ENCODE measurements around the gene IKZF1. TPM values are rescaled to one million over a fixed set of nuclear protein-coding genes. Genes with fewer than 3 reads are reported as not detected.

Gene IKZF1
- total RNA-seq, 1 experiment from 2014 or later: 2.3 TPM

DNA sequence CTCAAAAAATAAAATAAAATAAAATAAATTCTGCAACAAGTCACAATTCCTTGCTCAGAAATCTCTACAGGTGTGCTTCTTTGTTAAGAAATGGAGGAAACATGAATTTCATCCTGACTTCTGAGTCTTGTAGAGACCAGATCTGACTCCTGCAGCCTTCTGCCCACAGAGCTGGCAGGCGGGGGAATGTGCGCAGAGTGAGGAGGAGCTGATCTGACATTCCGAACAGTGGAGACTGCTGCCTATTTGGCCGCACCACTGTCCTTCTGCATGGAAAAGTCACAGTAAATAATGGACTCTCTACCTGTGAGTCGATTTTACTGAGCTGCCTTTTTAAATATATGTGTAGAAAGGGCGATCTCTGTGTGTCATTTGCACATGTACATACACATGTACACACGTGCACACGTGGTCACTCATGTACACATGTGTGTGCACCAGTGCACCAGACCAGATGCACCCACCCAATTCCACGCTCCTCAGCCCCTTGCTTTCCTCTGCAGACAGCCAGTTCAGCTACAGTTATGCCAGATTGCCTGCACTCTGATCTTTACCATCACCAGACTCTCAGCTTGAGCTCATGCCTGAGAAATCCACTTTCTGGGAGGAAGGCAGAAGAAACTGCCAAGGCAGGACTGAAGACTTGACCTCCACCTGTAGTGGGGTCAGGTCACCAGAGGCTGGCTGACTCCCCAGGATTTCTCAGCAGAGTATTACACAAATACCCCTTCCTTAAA is 54.9 kb downstream of the IKZF1 start:
- no peak overlapping the region for H3K27ac Mint-ChIP-seq
- no peak for ATAC-seq
- ChIA-PET POLR2A (no interaction called here), CTCF (no interaction called here)
- TF ChIP-seq, protein P1, sequence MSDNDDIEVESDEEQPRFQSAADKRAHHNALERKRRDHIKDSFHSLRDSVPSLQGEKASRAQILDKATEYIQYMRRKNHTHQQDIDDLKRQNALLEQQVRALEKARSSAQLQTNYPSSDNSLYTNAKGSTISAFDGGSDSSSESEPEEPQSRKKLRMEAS (CRISPR knock-in tag; IDR thresholded peaks at IDR 0.05): no peak
- TF ChIP-seq TEAD4 (CRISPR knock-in tag; IDR thresholded peaks at IDR 0.05) (no peak), CREM (CRISPR knock-in tag; IDR thresholded peaks at IDR 0.05) (no peak), ELF4 (CRISPR knock-in tag; IDR thresholded peaks at IDR 0.05; ENCODE audit: low read depth) (no peak)
- TF ChIP-seq, protein P2, sequence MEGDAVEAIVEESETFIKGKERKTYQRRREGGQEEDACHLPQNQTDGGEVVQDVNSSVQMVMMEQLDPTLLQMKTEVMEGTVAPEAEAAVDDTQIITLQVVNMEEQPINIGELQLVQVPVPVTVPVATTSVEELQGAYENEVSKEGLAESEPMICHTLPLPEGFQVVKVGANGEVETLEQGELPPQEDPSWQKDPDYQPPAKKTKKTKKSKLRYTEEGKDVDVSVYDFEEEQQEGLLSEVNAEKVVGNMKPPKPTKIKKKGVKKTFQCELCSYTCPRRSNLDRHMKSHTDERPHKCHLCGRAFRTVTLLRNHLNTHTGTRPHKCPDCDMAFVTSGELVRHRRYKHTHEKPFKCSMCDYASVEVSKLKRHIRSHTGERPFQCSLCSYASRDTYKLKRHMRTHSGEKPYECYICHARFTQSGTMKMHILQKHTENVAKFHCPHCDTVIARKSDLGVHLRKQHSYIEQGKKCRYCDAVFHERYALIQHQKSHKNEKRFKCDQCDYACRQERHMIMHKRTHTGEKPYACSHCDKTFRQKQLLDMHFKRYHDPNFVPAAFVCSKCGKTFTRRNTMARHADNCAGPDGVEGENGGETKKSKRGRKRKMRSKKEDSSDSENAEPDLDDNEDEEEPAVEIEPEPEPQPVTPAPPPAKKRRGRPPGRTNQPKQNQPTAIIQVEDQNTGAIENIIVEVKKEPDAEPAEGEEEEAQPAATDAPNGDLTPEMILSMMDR (IDR thresholded peaks at IDR 0.05): no peak
- TF ChIP-seq, protein P3, sequence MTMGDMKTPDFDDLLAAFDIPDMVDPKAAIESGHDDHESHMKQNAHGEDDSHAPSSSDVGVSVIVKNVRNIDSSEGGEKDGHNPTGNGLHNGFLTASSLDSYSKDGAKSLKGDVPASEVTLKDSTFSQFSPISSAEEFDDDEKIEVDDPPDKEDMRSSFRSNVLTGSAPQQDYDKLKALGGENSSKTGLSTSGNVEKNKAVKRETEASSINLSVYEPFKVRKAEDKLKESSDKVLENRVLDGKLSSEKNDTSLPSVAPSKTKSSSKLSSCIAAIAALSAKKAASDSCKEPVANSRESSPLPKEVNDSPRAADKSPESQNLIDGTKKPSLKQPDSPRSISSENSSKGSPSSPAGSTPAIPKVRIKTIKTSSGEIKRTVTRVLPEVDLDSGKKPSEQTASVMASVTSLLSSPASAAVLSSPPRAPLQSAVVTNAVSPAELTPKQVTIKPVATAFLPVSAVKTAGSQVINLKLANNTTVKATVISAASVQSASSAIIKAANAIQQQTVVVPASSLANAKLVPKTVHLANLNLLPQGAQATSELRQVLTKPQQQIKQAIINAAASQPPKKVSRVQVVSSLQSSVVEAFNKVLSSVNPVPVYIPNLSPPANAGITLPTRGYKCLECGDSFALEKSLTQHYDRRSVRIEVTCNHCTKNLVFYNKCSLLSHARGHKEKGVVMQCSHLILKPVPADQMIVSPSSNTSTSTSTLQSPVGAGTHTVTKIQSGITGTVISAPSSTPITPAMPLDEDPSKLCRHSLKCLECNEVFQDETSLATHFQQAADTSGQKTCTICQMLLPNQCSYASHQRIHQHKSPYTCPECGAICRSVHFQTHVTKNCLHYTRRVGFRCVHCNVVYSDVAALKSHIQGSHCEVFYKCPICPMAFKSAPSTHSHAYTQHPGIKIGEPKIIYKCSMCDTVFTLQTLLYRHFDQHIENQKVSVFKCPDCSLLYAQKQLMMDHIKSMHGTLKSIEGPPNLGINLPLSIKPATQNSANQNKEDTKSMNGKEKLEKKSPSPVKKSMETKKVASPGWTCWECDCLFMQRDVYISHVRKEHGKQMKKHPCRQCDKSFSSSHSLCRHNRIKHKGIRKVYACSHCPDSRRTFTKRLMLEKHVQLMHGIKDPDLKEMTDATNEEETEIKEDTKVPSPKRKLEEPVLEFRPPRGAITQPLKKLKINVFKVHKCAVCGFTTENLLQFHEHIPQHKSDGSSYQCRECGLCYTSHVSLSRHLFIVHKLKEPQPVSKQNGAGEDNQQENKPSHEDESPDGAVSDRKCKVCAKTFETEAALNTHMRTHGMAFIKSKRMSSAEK (CRISPR knock-in tag; IDR thresholded peaks at IDR 0.05; ENCODE audit: borderline replicate concordance): no peak
- peaks cover 9% of the 10 kb centered on the region for H3K9me3 Mint-ChIP-seq
- peaks cover 8% of the 10 kb centered on the region for H3K4me1 Mint-ChIP-seq
- H3K36me3 Mint-ChIP-seq: no peaks in the 10 kb centered on the region
- no peak overlapping the region for H3K4me3 Mint-ChIP-seq
- no peak for DNase-seq (ENCODE audit: low spot score)
- no peaks in the 10 kb centered on the region; the same call in 1 of the 2 replicates for H3K27me3 Mint-ChIP-seq (ENCODE audit: low read depth)

DNA sequence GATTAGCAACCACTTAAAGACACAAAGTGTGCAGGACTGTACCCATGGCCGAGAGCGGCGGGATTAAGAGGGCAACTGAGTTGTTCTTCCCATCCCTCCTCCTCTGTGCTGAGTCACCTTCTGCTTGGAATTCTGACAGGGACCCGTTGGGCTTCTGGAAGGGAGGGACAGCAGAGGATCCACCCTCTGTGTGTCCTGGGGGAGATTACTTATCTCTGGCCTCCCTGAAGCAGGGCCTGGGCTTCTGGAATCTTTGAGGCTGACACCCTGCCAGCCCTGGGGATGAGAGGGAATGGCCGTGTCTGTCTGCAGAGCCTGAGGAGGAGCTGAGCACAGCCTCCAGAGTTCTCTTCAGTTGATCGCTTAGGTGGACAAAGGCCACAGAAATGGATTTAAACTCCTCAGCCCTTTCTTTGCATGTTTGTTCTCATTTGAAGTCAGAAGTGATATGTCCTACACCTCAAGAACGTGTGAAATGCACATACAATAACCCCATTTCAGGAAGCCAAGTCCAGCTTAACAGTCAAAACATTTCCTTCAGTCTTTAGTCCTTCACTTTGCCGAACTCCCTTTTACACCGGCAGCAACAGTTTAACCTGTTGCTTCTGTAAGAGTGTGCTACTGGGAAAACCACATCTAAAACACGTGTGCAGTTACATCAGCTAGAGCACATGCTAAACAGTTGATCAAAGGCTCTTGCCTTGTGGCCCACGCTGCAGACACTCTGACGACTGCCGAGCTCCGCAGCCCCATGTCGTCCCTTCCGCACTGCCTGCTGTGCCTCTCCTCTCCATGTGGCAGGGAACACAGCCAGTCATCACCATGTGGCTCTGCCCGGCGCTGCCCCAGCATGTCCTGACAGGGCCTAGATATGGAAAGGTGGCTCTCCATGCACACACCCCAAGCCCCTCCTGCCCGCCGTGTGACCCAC is 55.7 kb downstream of the IKZF1 start:
- no peak for TF ChIP-seq SMAD3 (CRISPR knock-in tag; IDR thresholded peaks at IDR 0.05; ENCODE audit: borderline replicate concordance)
- Mint-ChIP-seq H3K36me3 (no peaks in the 10 kb centered on the region), H3K4me1 (peaks cover 8% of the 10 kb centered on the region), H3K4me3 (no peak overlapping the region), H3K27me3 (ENCODE audit: low read depth) (no peaks in the 10 kb centered on the region; the same call in 1 of the 2 replicates), H3K9me3 (peaks cover 9% of the 10 kb centered on the region), H3K27ac (no peak overlapping the region)
- CTCF ChIA-PET: interaction anchor here (1.9 kb wide), 1 partner anchor 155 kb away, joined by 5 read pairs; no protein-coding TSS in a partner anchor
- DNase-seq (ENCODE audit: low spot score): no peak
- ATAC-seq: no peak
- POLR2A ChIA-PET: no interaction called here

DNA sequence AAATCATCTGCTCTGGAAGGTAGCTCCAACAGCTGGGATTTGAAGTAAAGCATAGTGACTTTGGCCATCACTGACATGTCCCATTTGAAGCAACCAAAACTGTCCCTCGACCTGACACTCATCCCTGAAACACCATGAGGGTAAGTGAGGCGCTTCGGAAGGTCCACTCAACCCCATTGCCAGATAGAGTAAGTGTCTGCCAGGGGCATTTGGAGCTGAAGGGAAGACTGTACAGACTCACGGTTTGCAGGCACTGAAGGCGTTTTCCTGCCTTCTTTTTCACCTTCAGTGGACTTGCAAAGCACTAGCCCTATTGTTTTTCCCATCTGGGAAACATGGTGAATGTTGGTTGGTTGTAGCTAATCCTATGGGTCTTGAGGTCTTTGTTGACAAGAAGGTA is 57.6 kb downstream of the IKZF1 start:
- CTCF ChIA-PET: interaction anchor here (0.5 to 2.1 kb wide), 2 partner anchors 19 to 270 kb away, joined by 4 to 6 read pairs; no protein-coding TSS in a partner anchor
- DNase-seq (ENCODE audit: low spot score): no peak
- Mint-ChIP-seq H3K36me3 (no peaks in the 10 kb centered on the region), H3K4me1 (peaks cover 8% of the 10 kb centered on the region), H3K27me3 (ENCODE audit: low read depth) (no peaks in the 10 kb centered on the region; the same call in 1 of the 2 replicates), H3K4me3 (no peak overlapping the region), H3K27ac (no peak overlapping the region), H3K9me3 (peaks cover 9% of the 10 kb centered on the region)
- ATAC-seq: no peak
- TF ChIP-seq RELA (CRISPR knock-in tag; IDR thresholded peaks at IDR 0.05; ENCODE audit: borderline replicate concordance): no peak
- TF ChIP-seq SMAD4 (CRISPR knock-in tag; IDR thresholded peaks at IDR 0.05): no peak
- TF ChIP-seq JAZF1 (CRISPR knock-in tag; IDR thresholded peaks at IDR 0.05): no peak
- TF ChIP-seq, protein P3 (CRISPR knock-in tag; IDR thresholded peaks at IDR 0.05; ENCODE audit: borderline replicate concordance): no peak
- TF ChIP-seq ZNF317 (CRISPR knock-in tag; IDR thresholded peaks at IDR 0.05; ENCODE audit: borderline replicate concordance, low read depth): no peak
- TF ChIP-seq NFATC4 (CRISPR knock-in tag; IDR thresholded peaks at IDR 0.05): no peak
- no peak for TF ChIP-seq IRF2 (CRISPR knock-in tag; IDR thresholded peaks at IDR 0.05; ENCODE audit: borderline replicate concordance, low read depth)
- no peak for TF ChIP-seq ZNF232 (CRISPR knock-in tag; IDR thresholded peaks at IDR 0.05)
- TF ChIP-seq GABPB1 (CRISPR knock-in tag; IDR thresholded peaks at IDR 0.05): no peak
- POLR2A ChIA-PET: no interaction called here

Data from WTC11 (cell line).